ENCODE data around the gene ACSF3.
"Not testable (repeated sequence)": the region's sequence is repeated elsewhere in the genome, so short reads cannot be mapped to it uniquely, and the experiment has no call there.

Gene ACSF3

GRCh38 chr16:89055313-89055712 is 38.3 kb upstream of the ACSF3 start:
- DNase-seq: no peak

- no peak for DNase-seq
Measured at GRCh38 chr16:89055894-89056555, 37.6 kb upstream of the ACSF3 start.

- no peak for DNase-seq
Measured at GRCh38 chr16:89056592-89056991, 37.1 kb upstream of the ACSF3 start.

- DNase-seq: no peak
Measured at GRCh38 chr16:89057738-89058137, 35.9 kb upstream of the ACSF3 start.

GRCh38 chr16:89058812-89059211 is 34.8 kb upstream of the ACSF3 start:
- no peak for DNase-seq

GRCh38 chr16:89060207-89060794 is 33.4 kb upstream of the ACSF3 start:
- no peak for DNase-seq

- DNase-seq: no peak
Measured at GRCh38 chr16:89061086-89061485, 32.6 kb upstream of the ACSF3 start.

- DNase-seq: no peak
Measured at GRCh38 chr16:89061590-89062380, 31.9 kb upstream of the ACSF3 start.

- DNase-seq: no peak
Measured at GRCh38 chr16:89062389-89063345, 31.0 kb upstream of the ACSF3 start.

- no peak for DNase-seq
Measured at GRCh38 chr16:89063768-89064320, 29.8 kb upstream of the ACSF3 start.

GRCh38 chr16:89064606-89065457 is 28.8 kb upstream of the ACSF3 start:
- DNase-seq: no peak

- no peak for DNase-seq
Measured at GRCh38 chr16:89065458-89065822, 28.2 kb upstream of the ACSF3 start.

- DNase-seq: peak; percentile 28
Measured at GRCh38 chr16:89066721-89067120, 26.9 kb upstream of the ACSF3 start.

GRCh38 chr16:89067677-89068443 is 25.8 kb upstream of the ACSF3 start:
- DNase-seq: no peak

GRCh38 chr16:89068814-89069616 is 24.6 kb upstream of the ACSF3 start:
- not testable (repeated sequence) for DNase-seq

- no peak for DNase-seq
Measured at GRCh38 chr16:89069920-89070319, 23.7 kb upstream of the ACSF3 start.

- no peak for DNase-seq
Measured at GRCh38 chr16:89070590-89070989, 23.1 kb upstream of the ACSF3 start.

GRCh38 chr16:89071686-89072547 is 21.7 kb upstream of the ACSF3 start:
- peak; percentile 78 for DNase-seq
